HEK293 (cell line): Measurements from ENCODE around the gene TC2N.

Source experiments
- CTCF ChIA-PET: fragments of 350-600 bp; formaldehyde crosslinking; extraction: SDS; loops from one replicate; lab custom pipeline; 2021; ENCODE audit warnings: antibody characterized with exemption; lab: Yijun Ruan, JAX
- POLR2A ChIA-PET: fragments of 300-600 bp; formaldehyde crosslinking; extraction: SDS; loops from one replicate; lab custom pipeline; 2020; ENCODE audit warnings: antibody characterized with exemption, inconsistent platforms; lab: Yijun Ruan, JAX
- H3K27ac ChIP-seq: fragments of 200-500 bp; sonication (Bioruptor generic); 2 replicates; pipeline ENCODE4 v1.5.1; 2014; ENCODE audit warnings: low read depth, low read length, control low read depth, inconsistent platforms; ENCODE audit errors: extremely low read depth
- H3K36me3 ChIP-seq, 2 experiments: fragments of 200-500 bp in 1 of 2; sonication (Bioruptor generic) in 1 of 2; 1 replicate in 1 of 2; 2 replicates in 1 of 2; pipeline ENCODE4 v1.5.1; 2014 to 2017; ENCODE audit warnings: inconsistent platforms in 2 of 2, low read length in 2 of 2; ENCODE audit not compliant: control insufficient read depth in 2 of 2, insufficient read depth in 1 of 2
- H3K4me1 ChIP-seq: fragments of 200-500 bp; sonication (Bioruptor generic); 2 replicates; pipeline ENCODE4 v1.5.1; 2014; ENCODE audit warnings: mild to moderate bottlenecking, low read length, inconsistent platforms; ENCODE audit not compliant: control insufficient read depth, insufficient read depth
- H3K4me3 ChIP-seq: 2 replicates; pipeline ENCODE4 v1.5.1; 2011; ENCODE audit warnings: low read depth, mild to moderate bottlenecking, control low read depth, low read length, moderate library complexity
- H3K9me3 ChIP-seq: fragments of 200-500 bp; sonication (Bioruptor generic); 2 replicates; pipeline ENCODE4 v1.5.1; 2014; ENCODE audit warnings: low read depth, low read length, inconsistent platforms; ENCODE audit not compliant: control insufficient read depth, insufficient read depth
- EGR2 ChIP-seq: fragments of 450-650 bp; formaldehyde crosslinking; IDR thresholded peaks from 2 replicates; pipeline ENCODE4 v1.5.1; 2016; ENCODE audit warnings: low read depth, missing biosample characterization, missing genetic modification characterization
- GLI4 ChIP-seq: fragments of 450-650 bp; formaldehyde crosslinking; IDR thresholded peaks from 2 replicates; pipeline ENCODE4 v1.5.1; 2016; ENCODE audit warnings: missing biosample characterization, missing genetic modification characterization
- KLF8 ChIP-seq: fragments of 450-650 bp; formaldehyde crosslinking; IDR thresholded peaks from 2 replicates; pipeline ENCODE4 v1.5.1; 2016; ENCODE audit warnings: missing biosample characterization, missing genetic modification characterization
- SETDB1 ChIP-seq: IDR thresholded peaks from one replicate; pipeline ENCODE4 v1.6.1; 2017; ENCODE audit warnings: mild to moderate bottlenecking, low read length, moderate library complexity, mixed read lengths; ENCODE audit not compliant: insufficient read length
- ZBTB48 ChIP-seq: fragments of 450-650 bp; formaldehyde crosslinking; IDR thresholded peaks from 2 replicates; pipeline ENCODE4 v1.5.1; 2016; ENCODE audit warnings: missing biosample characterization, missing genetic modification characterization
- ZBTB8A ChIP-seq: fragments of 450-650 bp; formaldehyde crosslinking; IDR thresholded peaks from 2 replicates; pipeline ENCODE4 v1.5.1; 2016; ENCODE audit warnings: missing biosample characterization, missing genetic modification characterization
- ZFP41 ChIP-seq: fragments of 450-650 bp; formaldehyde crosslinking; IDR thresholded peaks from 2 replicates; pipeline ENCODE4 v1.5.1; 2016; ENCODE audit warnings: missing biosample characterization, missing genetic modification characterization, borderline replicate concordance
- ZNF133 ChIP-seq: fragments of 450-650 bp; formaldehyde crosslinking; IDR thresholded peaks from 2 replicates; pipeline ENCODE4 v1.5.1; 2016; ENCODE audit warnings: missing biosample characterization, missing genetic modification characterization
- ZNF140 ChIP-seq: fragments of 450-650 bp; formaldehyde crosslinking; IDR thresholded peaks from 2 replicates; pipeline ENCODE4 v1.5.1; 2016; ENCODE audit warnings: missing biosample characterization, missing genetic modification characterization
- ZNF174 ChIP-seq: fragments of 450-650 bp; formaldehyde crosslinking; IDR thresholded peaks from 2 replicates; pipeline ENCODE4 v1.5.0; 2017; ENCODE audit warnings: missing biosample characterization, mild to moderate bottlenecking, missing genetic modification characterization
- ZNF223 ChIP-seq: fragments of 450-650 bp; formaldehyde crosslinking; IDR thresholded peaks from 2 replicates; pipeline ENCODE4 v1.5.1; 2016; ENCODE audit warnings: missing biosample characterization, missing genetic modification characterization
- ZNF292 ChIP-seq: fragments of 450-650 bp; formaldehyde crosslinking; IDR thresholded peaks from 2 replicates; pipeline ENCODE4 v1.5.1; 2016; ENCODE audit warnings: low read depth, missing biosample characterization, missing genetic modification characterization, borderline replicate concordance
- ZNF302 ChIP-seq: fragments of 450-650 bp; formaldehyde crosslinking; IDR thresholded peaks from 2 replicates; pipeline ENCODE4 v1.5.1; 2016; ENCODE audit warnings: missing biosample characterization, missing genetic modification characterization, low read depth
- ZNF350 ChIP-seq: fragments of 450-650 bp; formaldehyde crosslinking; IDR thresholded peaks from 2 replicates; pipeline ENCODE4 v1.5.0; 2017; ENCODE audit warnings: missing biosample characterization, mild to moderate bottlenecking, missing genetic modification characterization
- ZNF416 ChIP-seq: fragments of 450-650 bp; formaldehyde crosslinking; IDR thresholded peaks from 2 replicates; pipeline ENCODE4 v1.5.1; 2016; ENCODE audit warnings: missing biosample characterization, missing genetic modification characterization
- ZNF549 ChIP-seq: fragments of 450-650 bp; IDR thresholded peaks from 2 replicates; pipeline ENCODE4 v1.5.1; 2018; ENCODE audit warnings: missing biosample characterization, missing genetic modification characterization, mild to moderate bottlenecking, inconsistent platforms, moderate library complexity
- ZNF707 ChIP-seq: fragments of 450-650 bp; formaldehyde crosslinking; IDR thresholded peaks from 2 replicates; pipeline ENCODE4 v1.5.1; 2016; ENCODE audit warnings: missing biosample characterization, missing genetic modification characterization
- ZNF76 ChIP-seq: fragments of 450-650 bp; formaldehyde crosslinking; IDR thresholded peaks from 2 replicates; pipeline ENCODE4; 2016; ENCODE audit warnings: low read depth, missing biosample characterization, missing genetic modification characterization, borderline replicate concordance
- ZNF776 ChIP-seq: fragments of 450-650 bp; formaldehyde crosslinking; IDR thresholded peaks from 2 replicates; pipeline ENCODE4 v1.5.0; 2017; ENCODE audit warnings: missing biosample characterization, missing genetic modification characterization, borderline replicate concordance
- ZNF777 ChIP-seq: fragments of 450-650 bp; formaldehyde crosslinking; IDR thresholded peaks from 2 replicates; pipeline ENCODE4 v1.5.1; 2017; ENCODE audit warnings: missing biosample characterization, missing genetic modification characterization, borderline replicate concordance
- ZNF785 ChIP-seq: fragments of 450-650 bp; formaldehyde crosslinking; IDR thresholded peaks from 2 replicates; pipeline ENCODE4 v1.5.1; 2016; ENCODE audit warnings: missing biosample characterization, missing genetic modification characterization
- ZSCAN23 ChIP-seq: fragments of 450-650 bp; formaldehyde crosslinking; IDR thresholded peaks from 2 replicates; pipeline ENCODE4 v1.5.1; 2016; ENCODE audit warnings: missing biosample characterization, missing genetic modification characterization
- TF ChIP-seq, protein P1 (sequence below): fragments of 450-650 bp; formaldehyde crosslinking; optimal IDR thresholded peaks from 2 replicates; pipeline ENCODE3; 2016; ENCODE audit warnings: missing biosample characterization, mild to moderate bottlenecking, missing genetic modification characterization
- TF ChIP-seq, protein P2 (sequence below): fragments of 450-650 bp; formaldehyde crosslinking; IDR thresholded peaks from 2 replicates; pipeline ENCODE4; 2016; ENCODE audit warnings: missing biosample characterization, missing genetic modification characterization
- TF ChIP-seq, protein P3 (sequence below): fragments of 450-650 bp; formaldehyde crosslinking; IDR thresholded peaks from 2 replicates; pipeline ENCODE4 v1.5.1; 2017; ENCODE audit warnings: missing biosample characterization, mild to moderate bottlenecking, missing genetic modification characterization, moderate library complexity

The TC2N gene

DNA sequence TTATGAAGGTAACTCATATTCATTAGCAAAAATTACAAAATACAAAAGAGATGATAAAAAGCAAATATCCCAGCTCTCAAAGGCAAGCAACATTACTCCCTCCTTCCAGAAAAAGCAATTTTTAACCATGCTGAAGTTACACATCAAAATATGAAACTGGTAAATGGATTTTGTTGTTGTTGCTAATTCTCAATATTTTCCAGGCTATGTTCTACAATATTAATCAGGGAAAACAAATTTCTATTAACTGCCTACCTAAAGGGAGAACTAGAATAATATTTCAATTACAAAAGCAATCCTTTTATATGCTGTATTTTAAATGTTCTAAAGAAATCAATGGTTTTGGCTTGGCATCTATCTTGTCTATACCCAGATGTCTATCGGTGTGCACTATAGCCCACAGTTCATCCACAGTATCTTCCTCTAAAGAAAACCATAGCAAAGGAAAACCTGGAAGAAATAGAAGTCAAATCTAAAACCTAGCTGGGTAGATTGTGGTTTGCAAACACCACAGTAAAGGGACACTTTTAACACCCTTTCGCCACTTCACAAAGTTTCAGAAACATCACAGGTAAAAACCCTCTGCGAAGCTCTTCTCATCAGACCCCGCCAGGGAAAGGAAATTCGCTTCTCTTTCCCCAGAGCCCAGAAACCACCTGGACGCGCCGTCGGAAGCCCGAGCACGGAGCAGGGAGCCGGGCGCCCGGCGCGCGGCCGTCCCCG, 32.0 kb downstream of the TC2N start:
- H3K27ac ChIP-seq = peak overlapping the region; percentile 60; the same call in 1 of the 2 replicates
- no peaks in the 10 kb centered on the region for H3K9me3 ChIP-seq

GRCh38 chr14:91834571-91834970, 32.8 kb downstream of the TC2N start:
- POLR2A ChIA-PET = no interaction called here
- no peaks in the 10 kb centered on the region for H3K36me3 ChIP-seq
- H3K4me3 ChIP-seq = no peak overlapping the region
- CTCF ChIA-PET = no interaction called here
- H3K4me1 ChIP-seq = peaks cover 17% of the 10 kb centered on the region
- H3K27ac ChIP-seq = no peak overlapping the region
- no peaks in the 10 kb centered on the region for H3K9me3 ChIP-seq
- TF ChIP-seq ZNF549 = no peak
- TF ChIP-seq ZNF785 (tag by site-specific recombination) = no peak
- no peak for TF ChIP-seq ZNF292 (tag by site-specific recombination)
- TF ChIP-seq ZFP41 (tag by site-specific recombination) = no peak
- TF ChIP-seq ZNF140 = no peak
- TF ChIP-seq ZNF223 (tag by site-specific recombination) = no peak
- no peak for TF ChIP-seq GLI4
- TF ChIP-seq ZBTB8A (tag by site-specific recombination) = no peak
- TF ChIP-seq EGR2 (tag by site-specific recombination) = no peak
- TF ChIP-seq ZNF133 (tag by site-specific recombination) = no peak
- TF ChIP-seq ZNF302 (tag by site-specific recombination) = no peak
- TF ChIP-seq, protein P1, sequence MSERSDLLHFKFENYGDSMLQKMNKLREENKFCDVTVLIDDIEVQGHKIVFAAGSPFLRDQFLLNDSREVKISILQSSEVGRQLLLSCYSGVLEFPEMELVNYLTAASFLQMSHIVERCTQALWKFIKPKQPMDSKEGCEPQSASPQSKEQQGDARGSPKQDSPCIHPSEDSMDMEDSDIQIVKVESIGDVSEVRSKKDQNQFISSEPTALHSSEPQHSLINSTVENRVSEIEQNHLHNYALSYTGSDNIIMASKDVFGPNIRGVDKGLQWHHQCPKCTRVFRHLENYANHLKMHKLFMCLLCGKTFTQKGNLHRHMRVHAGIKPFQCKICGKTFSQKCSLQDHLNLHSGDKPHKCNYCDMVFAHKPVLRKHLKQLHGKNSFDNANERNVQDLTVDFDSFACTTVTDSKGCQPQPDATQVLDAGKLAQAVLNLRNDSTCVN (tag by site-specific recombination) = no peak
- TF ChIP-seq ZNF174 (tag by site-specific recombination) = no peak
- no peak for TF ChIP-seq ZSCAN23 (tag by site-specific recombination)
- TF ChIP-seq KLF8 (tag by site-specific recombination) = no peak
- TF ChIP-seq, protein P2, sequence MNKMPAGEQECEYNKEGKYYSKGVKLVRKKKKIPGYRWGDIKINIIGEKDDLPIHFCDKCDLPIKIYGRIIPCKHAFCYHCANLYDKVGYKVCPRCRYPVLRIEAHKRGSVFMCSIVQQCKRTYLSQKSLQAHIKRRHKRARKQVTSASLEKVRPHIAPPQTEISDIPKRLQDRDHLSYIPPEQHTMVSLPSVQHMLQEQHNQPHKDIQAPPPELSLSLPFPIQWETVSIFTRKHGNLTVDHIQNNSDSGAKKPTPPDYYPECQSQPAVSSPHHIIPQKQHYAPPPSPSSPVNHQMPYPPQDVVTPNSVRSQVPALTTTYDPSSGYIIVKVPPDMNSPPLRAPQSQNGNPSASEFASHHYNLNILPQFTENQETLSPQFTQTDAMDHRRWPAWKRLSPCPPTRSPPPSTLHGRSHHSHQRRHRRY (tag by site-specific recombination) = no peak
- TF ChIP-seq ZBTB48 (tag by site-specific recombination) = no peak

More for the DNA sequence above, 32.0 kb downstream of the TC2N start:
- ChIA-PET CTCF (interaction anchor here (0.9 kb wide), 1 partner anchor 27 kb away, joined by 4 read pairs; no protein-coding TSS in a partner anchor), POLR2A (no interaction called here)
- Histone ChIP-seq H3K36me3 (no peaks in the 10 kb centered on the region), H3K4me3 (peak overlapping the region; percentile 79), H3K4me1 (peaks cover 17% of the 10 kb centered on the region)
- no peak for TF ChIP-seq ZNF776
- no peak for TF ChIP-seq ZNF707 (tag by site-specific recombination)
- 0 out of 2 replicates have a peak, but pooled peaks have one; percentile 71 for TF ChIP-seq ZNF777
- TF ChIP-seq ZNF350 (tag by site-specific recombination) = no peak
- TF ChIP-seq ZNF76 = no peak
- TF ChIP-seq SETDB1 = no peak
- TF ChIP-seq, protein P3, sequence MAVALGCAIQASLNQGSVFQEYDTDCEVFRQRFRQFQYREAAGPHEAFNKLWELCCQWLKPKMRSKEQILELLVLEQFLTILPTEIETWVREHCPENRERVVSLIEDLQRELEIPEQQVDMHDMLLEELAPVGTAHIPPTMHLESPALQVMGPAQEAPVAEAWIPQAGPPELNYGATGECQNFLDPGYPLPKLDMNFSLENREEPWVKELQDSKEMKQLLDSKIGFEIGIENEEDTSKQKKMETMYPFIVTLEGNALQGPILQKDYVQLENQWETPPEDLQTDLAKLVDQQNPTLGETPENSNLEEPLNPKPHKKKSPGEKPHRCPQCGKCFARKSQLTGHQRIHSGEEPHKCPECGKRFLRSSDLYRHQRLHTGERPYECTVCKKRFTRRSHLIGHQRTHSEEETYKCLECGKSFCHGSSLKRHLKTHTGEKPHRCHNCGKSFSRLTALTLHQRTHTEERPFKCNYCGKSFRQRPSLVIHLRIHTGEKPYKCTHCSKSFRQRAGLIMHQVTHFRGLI (tag by site-specific recombination) = no peak
- TF ChIP-seq ZNF416 = no peak
